Measurements from ENCODE around the gene NECTIN3. TPM values are rescaled to one million over a fixed set of nuclear protein-coding genes. Genes with fewer than 3 reads are reported as not detected.

NECTIN3 gene
- total RNA-seq, 1 experiment from 2014 or later: 53.7 TPM

DNA sequence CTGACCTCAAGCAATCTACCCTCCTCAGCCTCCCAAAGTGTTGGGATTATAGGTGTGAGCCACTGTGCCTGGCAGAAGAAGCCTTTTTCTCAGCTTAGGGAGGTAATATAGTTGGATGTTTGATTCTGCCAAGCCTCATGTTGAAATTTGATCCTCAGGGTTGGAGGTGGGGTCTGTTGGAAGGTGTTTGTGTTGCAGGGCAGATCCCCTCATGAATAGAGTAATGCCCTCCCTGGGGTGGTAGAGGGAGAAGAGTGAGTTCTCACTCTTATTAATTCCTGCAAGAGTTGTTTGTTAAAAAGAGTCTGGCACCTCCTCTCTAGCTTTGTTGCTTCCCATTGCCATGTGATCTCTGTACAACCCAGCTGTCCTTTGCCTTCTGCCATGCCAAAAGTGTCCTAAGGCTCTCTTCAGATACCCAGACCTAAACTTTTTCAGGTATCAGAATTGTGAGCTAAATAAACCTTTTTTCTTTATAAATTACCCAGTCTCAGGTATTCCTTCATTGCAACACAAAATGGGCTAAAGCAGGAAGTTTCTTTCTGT, 16.4 kb downstream of the NECTIN3 start:
- peak overlapping the region; percentile 12 to 64; a peak in 4 of 5 replicates for H3K4me3 Mint-ChIP-seq

More for the DNA sequence above, 16.4 kb downstream of the NECTIN3 start:
- H3K23ac ChIP-seq (ENCODE audit: insufficient read length, low read depth, low read length): no peak overlapping the region
- H2AFZ ChIP-seq (ENCODE audit: low read length): no peak overlapping the region
- H3K27ac ChIP-seq (ENCODE audit: insufficient read length, low read depth, low read length): no peak overlapping the region
- H2BK12ac ChIP-seq (ENCODE audit: insufficient read length, low read depth, low read length): no peak overlapping the region
- no peak overlapping the region for H3K56ac ChIP-seq (ENCODE audit: insufficient read length, low read depth, low read length)
- no peak overlapping the region for H3K9ac ChIP-seq (ENCODE audit: extremely low read depth, insufficient read length, low read length)
- Mint-ChIP-seq H3K4me1 (peaks cover 21 to 31% of the 10 kb centered on the region in 2 experiments), H3K9me3 (peaks cover 0 to 14% of the 10 kb centered on the region in 2 experiments; a peak in 3 of 5 replicates), H3K36me3 (ENCODE audit: insufficient read depth in 1 of 3, low read depth in 3 of 3) (peaks cover under 1 to 27% (median 2%) of the 10 kb centered on the region in 3 experiments; a peak in 5 of 7 replicates), H3K27ac (peak overlapping the region; percentile 81 to 95 (median 90); a peak in 6 of 7 replicates), H3K27me3 (ENCODE audit: low read depth) (no peaks in the 10 kb centered on the region)
- peak overlapping the region; percentile 18 for H3K4me2 ChIP-seq (ENCODE audit: insufficient read depth, insufficient read length, low read length)
- no peak overlapping the region for H3K14ac ChIP-seq (ENCODE audit: insufficient read depth, low read length)
- H4K20me1 ChIP-seq (ENCODE audit: control insufficient read depth, insufficient read depth, insufficient read length): no peaks in the 10 kb centered on the region
- H2BK120ac ChIP-seq (ENCODE audit: low read depth, low read length, poor library complexity, severe bottlenecking): no peak overlapping the region
- H2BK15ac ChIP-seq (ENCODE audit: low read depth, low read length): no peak overlapping the region
- no peak for TF ChIP-seq CTCF (conservative IDR thresholded peaks at IDR 0.05)
- H3K9me3 ChIP-seq (ENCODE audit: control insufficient read depth, low read depth, low read length): no peaks in the 10 kb centered on the region
- H3K4ac ChIP-seq (ENCODE audit: low read depth, low read length): no peak overlapping the region
- H2BK20ac ChIP-seq (ENCODE audit: low read depth, low read length, poor library complexity, severe bottlenecking): no peak overlapping the region
- H3K23me2 ChIP-seq (ENCODE audit: insufficient read length, low read depth, low read length, poor library complexity, severe bottlenecking): no peaks in the 10 kb centered on the region
- no peak overlapping the region for H3K18ac ChIP-seq (ENCODE audit: insufficient read length, low read depth, low read length)
- no peak overlapping the region for H3T11ph ChIP-seq (ENCODE audit: low read length)
- H3K79me2 ChIP-seq (ENCODE audit: insufficient read depth, low read length): peaks cover 23% of the 10 kb centered on the region; the same call in 1 of the 2 replicates
- H2BK5ac ChIP-seq (ENCODE audit: insufficient read length, low read length): no peak overlapping the region
- no peak overlapping the region for H4K5ac ChIP-seq (ENCODE audit: insufficient read length, low read depth, low read length)
- H3K27me3 ChIP-seq (ENCODE audit: insufficient read depth, low read length): no peaks in the 10 kb centered on the region
- H4K8ac ChIP-seq (replicated peaks; ENCODE audit: insufficient read length, low read depth, low read length): no peak overlapping the region
- peaks cover 2% of the 10 kb centered on the region for H3K79me1 ChIP-seq (ENCODE audit: insufficient read depth, low read depth, low read length, poor library complexity, severe bottlenecking)
- DNase-seq: peak; percentile 54
- H3K4me1 ChIP-seq (ENCODE audit: insufficient read depth, low read length): peaks cover 3% of the 10 kb centered on the region; the same call in 1 of the 2 replicates
- no peak overlapping the region for H2AK5ac ChIP-seq (ENCODE audit: insufficient read length, low read length)
- no peak overlapping the region for H4K91ac ChIP-seq (ENCODE audit: insufficient read length, low read depth, low read length)
